Endothelial cell of umbilical vein (primary cell): ENCODE results near the gene BMERB1. TPM values are rescaled to one million over a fixed set of nuclear protein-coding genes. Genes with fewer than 3 reads are reported as not detected.

ENCODE experiments used
- BruUV-seq: library from RNA; stranded (reverse); fragments of 400-500 nt; replicated peaks from 2 replicates; lab custom pipeline; 2021; lab: Mats Ljungman, UMichigan
- CTCF ChIA-PET: fragments of 300-600, 350-600 bp; sonication (Branson Sonifier 250); formaldehyde crosslinking; loops from one replicate; lab custom pipeline; 2021; ENCODE audit warnings: antibody characterized with exemption, inconsistent platforms; lab: Charles Lee
- POLR2A ChIA-PET: fragments of 300-600, 350-600 bp; sonication (Branson Sonifier 250); formaldehyde crosslinking; loops from one replicate; lab custom pipeline; 2021; ENCODE audit warnings: antibody characterized with exemption, inconsistent platforms; lab: Charles Lee
- DNase-seq: peaks from one replicate; pipeline ENCODE4 v3.0.0-alpha.2; 2011; ENCODE audit warnings: low read depth, low spot score
- FAIRE-seq: peaks from 2 replicates; lab custom pipeline; 2011; peaks lifted over from hg19 to GRCh38; lab: Jason Lieb, UNC
- H2AFZ ChIP-seq: 2 replicates; pipeline ENCODE4 v1.6.0; 2012; ENCODE audit warnings: low read depth, low read length, control low read depth, inconsistent platforms
- H3K27ac ChIP-seq: 2 replicates; pipeline ENCODE4 v1.5.1; 2011; ENCODE audit warnings: low read depth, mild to moderate bottlenecking, control low read depth, low read length, moderate library complexity; ENCODE audit not compliant: insufficient read depth
- H3K27me3 ChIP-seq, 2 experiments: 2 replicates each; pipeline versions ENCODE4 v1.6.0 to v1.6.1; 2011; ENCODE audit warnings: low read length in 2 of 2, mixed read lengths in 1 of 2; ENCODE audit not compliant: control insufficient read depth in 2 of 2, insufficient read depth in 2 of 2
- H3K36me3 ChIP-seq, 2 experiments: 2 replicates in 1 of 2; 3 replicates in 1 of 2; pipeline ENCODE4 v1.5.1; 2011; ENCODE audit warnings: low read length in 2 of 2, mild to moderate bottlenecking in 1 of 2, moderate library complexity in 1 of 2; ENCODE audit not compliant: control insufficient read depth in 2 of 2, insufficient read depth in 2 of 2; ENCODE audit errors: extremely low read depth in 1 of 2
- H3K4me1 ChIP-seq: 3 replicates; pipeline ENCODE4 v1.5.1; 2011; ENCODE audit warnings: mild to moderate bottlenecking, low read length; ENCODE audit not compliant: control insufficient read depth, insufficient read depth; ENCODE audit errors: extremely low read depth
- H3K4me2 ChIP-seq: 2 replicates; pipeline ENCODE4 v1.6.1; 2011; ENCODE audit warnings: low read length, control low read depth, mixed read lengths; ENCODE audit not compliant: insufficient read depth
- H3K4me3 ChIP-seq, 3 experiments: fragments of 200-600 bp in 1 of 3; sonication (generic), shearing (Covaris generic) in 1 of 3; replicated peaks in 1 of 3; 2 replicates each; pipeline ENCODE4 v1.5.1; 2011 to 2016; ENCODE audit warnings: control low read depth in 3 of 3, low read length in 3 of 3, mild to moderate bottlenecking in 2 of 3, inconsistent platforms in 1 of 3, low read depth in 1 of 3, moderate library complexity in 1 of 3; ENCODE audit not compliant: insufficient read depth in 1 of 3
- H3K79me2 ChIP-seq: 2 replicates; pipeline ENCODE4 v1.6.0; 2012; ENCODE audit warnings: low read length, inconsistent platforms; ENCODE audit not compliant: control insufficient read depth, insufficient read depth
- H3K9ac ChIP-seq: replicated peaks from 2 replicates; pipeline ENCODE3; 2011; ENCODE audit warnings: low read length, control low read depth; ENCODE audit not compliant: insufficient read depth; ENCODE audit errors: extremely low read depth
- H3K9me1 ChIP-seq: replicated peaks from 3 replicates; pipeline ENCODE4 v1.6.0; 2011; ENCODE audit warnings: mild to moderate bottlenecking, low read length; ENCODE audit not compliant: control insufficient read depth, insufficient read depth; ENCODE audit errors: extremely low read depth
- H3K9me3 ChIP-seq: replicated peaks from 2 replicates; pipeline ENCODE4 v1.5.1; 2012; ENCODE audit warnings: low read length, inconsistent platforms; ENCODE audit not compliant: control insufficient read depth, insufficient read depth
- H4K20me1 ChIP-seq: replicated peaks from 2 replicates; pipeline ENCODE3; 2011; ENCODE audit warnings: mild to moderate bottlenecking, low read length; ENCODE audit not compliant: control insufficient read depth, insufficient read depth; ENCODE audit errors: extremely low read depth
- CTCF ChIP-seq, 2 donors: IDR thresholded peaks; 1 replicate in 1 of 2; 2 replicates in 1 of 2; pipeline ENCODE4 v1.5.1; 2011; ENCODE audit warnings: low read length in 2 of 2, mild to moderate bottlenecking in 2 of 2, moderate library complexity in 2 of 2, control low read depth in 1 of 2, inconsistent platforms in 1 of 2, low read depth in 1 of 2; ENCODE audit not compliant: insufficient read depth in 1 of 2; ENCODE audit errors: extremely low read depth in 1 of 2
- EZH2 ChIP-seq: IDR thresholded peaks from 2 replicates; pipeline ENCODE4 v1.6.1; 2012; ENCODE audit warnings: borderline replicate concordance, low read depth, mild to moderate bottlenecking, moderate library complexity, low read length, inconsistent platforms; ENCODE audit not compliant: severe bottlenecking
- FOS ChIP-seq: IDR thresholded peaks from 2 replicates; pipeline ENCODE4 v1.6.1; 2011; ENCODE audit warnings: mild to moderate bottlenecking, low read length, moderate library complexity, borderline replicate concordance; ENCODE audit not compliant: insufficient read depth
- GATA2 ChIP-seq: IDR thresholded peaks from 2 replicates; pipeline ENCODE4 v1.7.0; 2011; ENCODE audit warnings: low read depth, mild to moderate bottlenecking, moderate library complexity, mixed read lengths, low read length; ENCODE audit not compliant: insufficient read length, insufficient read depth
- JUN ChIP-seq: IDR thresholded peaks from 2 replicates; pipeline ENCODE4 v1.6.1; 2011; ENCODE audit warnings: borderline replicate concordance, low read depth; ENCODE audit not compliant: insufficient read length, insufficient read depth
- MYC ChIP-seq: IDR thresholded peaks from one replicate; pipeline ENCODE4 v1.6.1; 2011; ENCODE audit warnings: mild to moderate bottlenecking, low read depth, low read length
- POLR2A ChIP-seq: IDR thresholded peaks from 2 replicates; pipeline ENCODE4 v1.6.1; 2012; ENCODE audit warnings: low read depth, mild to moderate bottlenecking, control low read depth, low read length
- POLR2AphosphoS5 ChIP-seq: IDR thresholded peaks from 2 replicates; pipeline ENCODE4 v1.6.1; 2012; ENCODE audit warnings: low read depth, mild to moderate bottlenecking, control low read depth, low read length, moderate library complexity; ENCODE audit not compliant: insufficient read depth
- dilution Hi-C: fragments of 300-500 bp; cut with MboI; formaldehyde crosslinking; loops from one replicate; pipeline ENCODE4 v1.15.0; 2019; ENCODE audit warnings: low sequenced_read_pairs; ENCODE audit not compliant: extremely low pct_ligation_motif_present
- intact Hi-C: fragments of 100-400 bp; cut with micrococcal nuclease; formaldehyde crosslinking; loops from one replicate; pipeline ENCODE4 v1.10.0; 2022
- polyA plus RNA-seq, 4 experiments: library from polyadenylated mRNA; depleted of rRNA in 3 of 4; stranded (reverse) in 3 of 4; unstranded in 1 of 4; fragments of >200 nt; gene quantifications; 2 replicates each; pipeline versions ENCODE4 v1.2.1 to v1.2.3, GENCODE V29; 2011 to 2012; ENCODE audit warnings: missing spikeins in 1 of 4
- total RNA-seq: library from RNA; stranded (reverse); gene quantifications from 2 replicates; pipeline ENCODE4 v1.2.3, GENCODE V29; 2021
- TF ChIP-seq, protein P1 (sequence below): IDR thresholded peaks from 2 replicates; pipeline ENCODE4 v1.6.1; 2011; ENCODE audit not compliant: insufficient read depth, insufficient read length

BMERB1 gene
- total and polyA plus RNA-seq, 2 donors (not counting 3 experiments of a cell fraction or from before 2014, with no cell fraction given) = 14.1 to 17.4 TPM

DNA sequence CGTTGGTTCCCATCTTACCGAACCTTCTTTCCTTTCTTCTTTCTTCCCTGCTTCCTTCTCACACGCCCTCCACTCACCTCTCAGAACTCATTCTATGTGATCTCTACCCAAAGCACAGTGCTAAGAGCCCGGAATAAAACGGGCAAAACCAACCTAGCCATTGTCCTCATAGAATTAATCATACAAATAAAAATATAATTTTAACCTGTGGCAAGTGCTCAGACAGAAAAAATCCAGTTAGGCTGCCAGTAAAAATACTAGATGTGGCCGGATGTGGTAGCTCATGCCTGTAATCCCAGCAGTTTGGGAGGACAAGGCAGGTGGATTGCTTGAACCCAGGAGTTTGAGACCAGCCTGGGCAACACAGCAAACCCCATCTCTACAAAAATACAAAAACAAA lies 27.0 kb downstream of the BMERB1 start:
- no peaks in the 10 kb centered on the region for H3K9me1 ChIP-seq
- TF ChIP-seq POLR2A (no peak), POLR2AphosphoS5 (no peak), CTCF (IDR thresholded peaks at IDR 0.05; ENCODE audit: extremely low read depth in 1 of 2, insufficient read depth in 1 of 2, low read depth in 1 of 2, low read length in 2 of 2) (no peak), MYC (no peak), FOS (no peak), EZH2 (no peak), GATA2 (no peak), JUN (no peak)
- TF ChIP-seq, protein P1, sequence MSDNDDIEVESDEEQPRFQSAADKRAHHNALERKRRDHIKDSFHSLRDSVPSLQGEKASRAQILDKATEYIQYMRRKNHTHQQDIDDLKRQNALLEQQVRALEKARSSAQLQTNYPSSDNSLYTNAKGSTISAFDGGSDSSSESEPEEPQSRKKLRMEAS = no peak
- FAIRE-seq (peak; percentile 74), DNase-seq (no peak)
- BruUV-seq = no TSS peak
- no peak overlapping the region for H3K9ac ChIP-seq
- no peaks in the 10 kb centered on the region for H3K79me2 ChIP-seq
- no peak overlapping the region for H3K27ac ChIP-seq
- ChIA-PET CTCF (interaction anchor here (1.3 kb wide), 1 partner anchor 34 kb away, joined by 6 read pairs; no protein-coding TSS in a partner anchor), POLR2A (no interaction called here)
- no peaks in the 10 kb centered on the region for H3K9me3 ChIP-seq
- H2AFZ ChIP-seq = no peak overlapping the region
- H3K4me3 ChIP-seq = no peak overlapping the region
- no peaks in the 10 kb centered on the region for H3K36me3 ChIP-seq
- H3K4me2 ChIP-seq = no peak overlapping the region
- no peaks in the 10 kb centered on the region for H3K27me3 ChIP-seq
- dilution Hi-C loops = no loop called here
- H3K4me1 ChIP-seq = no peaks in the 10 kb centered on the region
- H4K20me1 ChIP-seq = no peaks in the 10 kb centered on the region
- intact Hi-C loops = no loop called here
